ENCODE data around the gene PGS1. TPM values are rescaled to one million over a fixed set of nuclear protein-coding genes. Genes with fewer than 3 reads are reported as not detected.

Gene PGS1
- total and polyA plus RNA-seq, 9 donors, result 13.5 to 50.2 (median 35.0) TPM

GRCh38 chr17:78419970-78420815 is 41.7 kb downstream of the PGS1 start:
- 67 to 71% (median 68%) methylated on average over 22 of the region's 22 CpGs for WGBS, 3 donors
- no peak for DNase-seq
- no peaks in the 10 kb centered on the region for H3K4me1 ChIP-seq (ENCODE audit: insufficient read depth)
- no peaks in the 10 kb centered on the region for H3K27me3 ChIP-seq
- H3K36me3 ChIP-seq, result no peaks in the 10 kb centered on the region
- no peak overlapping the region for H3K4me3 ChIP-seq
- H3K9me3 ChIP-seq, result no peaks in the 10 kb centered on the region
- TF ChIP-seq EP300 (IDR thresholded peaks at IDR 0.05) (no peak), POLR2A (IDR thresholded peaks at IDR 0.05) (no peak)
- TF ChIP-seq, protein P1, sequence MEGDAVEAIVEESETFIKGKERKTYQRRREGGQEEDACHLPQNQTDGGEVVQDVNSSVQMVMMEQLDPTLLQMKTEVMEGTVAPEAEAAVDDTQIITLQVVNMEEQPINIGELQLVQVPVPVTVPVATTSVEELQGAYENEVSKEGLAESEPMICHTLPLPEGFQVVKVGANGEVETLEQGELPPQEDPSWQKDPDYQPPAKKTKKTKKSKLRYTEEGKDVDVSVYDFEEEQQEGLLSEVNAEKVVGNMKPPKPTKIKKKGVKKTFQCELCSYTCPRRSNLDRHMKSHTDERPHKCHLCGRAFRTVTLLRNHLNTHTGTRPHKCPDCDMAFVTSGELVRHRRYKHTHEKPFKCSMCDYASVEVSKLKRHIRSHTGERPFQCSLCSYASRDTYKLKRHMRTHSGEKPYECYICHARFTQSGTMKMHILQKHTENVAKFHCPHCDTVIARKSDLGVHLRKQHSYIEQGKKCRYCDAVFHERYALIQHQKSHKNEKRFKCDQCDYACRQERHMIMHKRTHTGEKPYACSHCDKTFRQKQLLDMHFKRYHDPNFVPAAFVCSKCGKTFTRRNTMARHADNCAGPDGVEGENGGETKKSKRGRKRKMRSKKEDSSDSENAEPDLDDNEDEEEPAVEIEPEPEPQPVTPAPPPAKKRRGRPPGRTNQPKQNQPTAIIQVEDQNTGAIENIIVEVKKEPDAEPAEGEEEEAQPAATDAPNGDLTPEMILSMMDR (IDR thresholded peaks at IDR 0.05), result no peak
- intact Hi-C loops (cut with DNase I), result loop anchor here (5.0 to 10.0 kb wide), 7 partner anchors 38 to 305 kb away; partner anchors contain the start of gene SOCS3 (in 2 of the 4)
- H3K27ac ChIP-seq, result no peak overlapping the region

DNA sequence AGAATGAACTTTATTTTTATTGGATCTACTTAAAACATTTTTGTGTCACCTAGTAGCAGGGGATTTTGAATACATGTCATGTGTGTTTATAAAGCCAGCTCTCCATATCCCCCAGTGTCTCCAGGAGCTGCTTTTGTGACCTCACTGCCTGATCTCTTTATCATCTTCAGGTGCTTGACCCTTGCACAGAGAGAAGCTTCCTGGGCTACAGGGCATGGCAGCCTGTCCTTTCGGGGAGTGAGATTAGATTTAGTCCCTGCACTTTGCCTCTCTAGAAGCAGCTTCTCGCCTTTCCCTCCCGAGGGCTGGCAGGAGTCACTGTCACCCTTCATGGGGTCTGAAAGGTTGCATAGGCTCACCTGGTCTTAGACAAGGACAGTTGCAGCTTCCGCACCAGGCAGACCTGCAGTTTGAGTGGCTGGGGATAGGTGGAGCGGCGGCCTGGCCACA is 42.7 kb downstream of the PGS1 start:
- no peak overlapping the region for H3K27ac ChIP-seq
- H3K4me3 ChIP-seq, result no peak overlapping the region
- no peaks in the 10 kb centered on the region for H3K27me3 ChIP-seq
- WGBS, 3 donors, result 89 to 92% (median 89%) methylated on average over 6 of the region's 6 CpGs
- no peak for TF ChIP-seq POLR2A (IDR thresholded peaks at IDR 0.05)
- no peak for TF ChIP-seq EP300 (IDR thresholded peaks at IDR 0.05)
- no peak for DNase-seq
- intact Hi-C loops (cut with DNase I), result loop anchor here (5.0 to 10.0 kb wide), 6 partner anchors 59 to 306 kb away; partner anchors contain the start of gene SOCS3 (in 2 of the 4)
- H3K4me1 ChIP-seq (ENCODE audit: insufficient read depth), result no peaks in the 10 kb centered on the region
- H3K9me3 ChIP-seq, result no peaks in the 10 kb centered on the region
- no peaks in the 10 kb centered on the region for H3K36me3 ChIP-seq

DNA sequence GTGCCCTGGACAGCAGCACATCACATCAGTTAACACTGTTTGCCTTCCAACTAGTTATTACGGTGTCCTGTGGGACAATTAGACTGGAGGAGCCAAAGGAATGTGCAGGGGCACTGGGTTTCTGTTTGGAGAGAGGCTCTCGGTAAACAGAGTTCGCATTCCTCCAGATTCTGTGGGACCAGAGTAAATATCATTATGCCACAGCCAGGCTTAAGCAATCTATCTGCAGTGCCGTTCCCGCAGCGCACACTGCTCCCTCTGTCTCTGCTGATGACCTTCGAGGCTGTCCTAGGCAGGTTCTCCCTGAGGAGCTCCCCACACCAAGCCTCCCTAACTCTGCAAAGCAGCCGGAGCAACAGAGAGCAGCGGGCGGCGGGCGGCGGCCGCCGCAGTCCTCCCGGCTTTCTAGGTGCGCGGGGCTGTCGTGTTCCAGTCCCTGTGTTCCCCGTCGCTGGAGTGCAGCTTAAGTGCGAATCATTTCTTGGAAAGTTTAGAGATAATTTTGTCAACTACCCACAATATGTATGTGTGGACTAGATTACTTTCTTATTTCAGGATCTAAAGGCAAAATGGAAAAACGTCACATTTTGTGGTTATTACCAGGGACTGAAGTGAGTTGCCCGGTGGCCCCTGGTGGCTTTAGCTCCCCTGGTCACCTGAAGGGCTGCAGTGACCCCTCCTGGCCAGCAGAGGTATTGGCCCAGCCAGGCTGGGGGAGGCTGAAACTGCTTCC is 43.3 kb downstream of the PGS1 start:
- no peaks in the 10 kb centered on the region for H3K36me3 ChIP-seq
- H3K4me3 ChIP-seq, result no peak overlapping the region
- no peaks in the 10 kb centered on the region for H3K27me3 ChIP-seq
- intact Hi-C loops (cut with DNase I), result loop anchor here (1.0 to 10.0 kb wide), 8 partner anchors 59 to 307 kb away; partner anchors contain the start of gene SOCS3 (in 2 of the 4)
- peak; percentile 60 to 80 (median 79) for DNase-seq
- no peak for TF ChIP-seq POLR2A (IDR thresholded peaks at IDR 0.05)
- TF ChIP-seq EP300 (IDR thresholded peaks at IDR 0.05), result no peak
- TF ChIP-seq, protein P1 (IDR thresholded peaks at IDR 0.05), result peak; percentile 92 to 95 (median 94)
- H3K4me1 ChIP-seq (ENCODE audit: insufficient read depth), result no peaks in the 10 kb centered on the region
- H3K27ac ChIP-seq, result no peak overlapping the region
- no peaks in the 10 kb centered on the region for H3K9me3 ChIP-seq
- 69 to 74% (median 73%) methylated on average over 23 to 24 of the region's 24 CpGs for WGBS, 3 donors

- H3K27ac ChIP-seq, result no peak overlapping the region
- H3K36me3 ChIP-seq, result no peaks in the 10 kb centered on the region
Observed at GRCh38 chr17:78422267-78422605, 43.8 kb downstream of the PGS1 start.

More at GRCh38 chr17:78422267-78422605, 43.8 kb downstream of the PGS1 start:
- Histone ChIP-seq H3K4me1 (ENCODE audit: insufficient read depth) (no peaks in the 10 kb centered on the region), H3K9me3 (no peaks in the 10 kb centered on the region), H3K4me3 (no peak overlapping the region), H3K27me3 (no peaks in the 10 kb centered on the region)
- intact Hi-C loops (cut with DNase I), result loop anchor here (1.0 to 10.0 kb wide), 8 partner anchors 60 to 307 kb away; partner anchors contain the start of gene SOCS3 (in 2 of the 4)
- no peak for DNase-seq
- TF ChIP-seq EP300 (IDR thresholded peaks at IDR 0.05) (no peak), POLR2A (IDR thresholded peaks at IDR 0.05) (no peak)
- TF ChIP-seq, protein P1 (IDR thresholded peaks at IDR 0.05), result no peak
- 69 to 75% (median 73%) methylated on average over 8 of the region's 8 CpGs for WGBS, 3 donors

All from ovary (tissue), 9 donors.